ENCODE data around the gene SCNN1G.

GRCh38 chr16:23155445-23156049 is 27.0 kb upstream of the SCNN1G start:
- TF ChIP-seq GATA2 (IDR thresholded peaks at IDR 0.05; ENCODE audit: low read depth, low read length) (no peak), GATA3 (IDR thresholded peaks at IDR 0.05; ENCODE audit: low read depth, low read length) (no peak)

Measured in SH-SY5Y (cell line).